Endothelial cell (in vitro differentiated cells): ENCODE data around the gene NAALADL2. TPM values are rescaled to one million over a fixed set of nuclear protein-coding genes. Genes with fewer than 3 reads are reported as not detected.

ENCODE experiments used
- DNase-seq: peaks from one replicate; pipeline ENCODE4 v3.0.0; 2021; ENCODE audit warnings: low spot score
- H3K27ac Mint-ChIP-seq: one replicate; pipeline ENCODE4 v1.8.0; 2021; ENCODE audit warnings: mixed read lengths, inconsistent platforms; ENCODE audit not compliant: unreplicated experiment
- H3K27me3 Mint-ChIP-seq: one replicate; pipeline ENCODE4 v1.8.0; 2021; ENCODE audit warnings: mild to moderate bottlenecking, moderate library complexity, mixed read lengths, inconsistent platforms; ENCODE audit not compliant: unreplicated experiment
- H3K36me3 Mint-ChIP-seq: one replicate; pipeline ENCODE4 v1.8.0; 2021; ENCODE audit warnings: mild to moderate bottlenecking, low read depth, mixed read lengths, inconsistent platforms; ENCODE audit not compliant: unreplicated experiment
- H3K4me1 Mint-ChIP-seq: one replicate; pipeline ENCODE4 v1.8.0; 2021; ENCODE audit warnings: mild to moderate bottlenecking, mixed read lengths, inconsistent platforms; ENCODE audit not compliant: unreplicated experiment
- H3K4me3 Mint-ChIP-seq: one replicate; pipeline ENCODE4 v1.8.0; 2021; ENCODE audit warnings: mild to moderate bottlenecking, mixed read lengths, inconsistent platforms; ENCODE audit not compliant: unreplicated experiment
- H3K9me3 Mint-ChIP-seq: one replicate; pipeline ENCODE4 v1.8.0; 2021; ENCODE audit warnings: mixed read lengths, inconsistent platforms; ENCODE audit not compliant: unreplicated experiment
- total RNA-seq: library from RNA; stranded (reverse); fragmentation: NEBNext Ultra II Directional; extraction: Animal tissue kit (Norgen Biotek cat#: 25700); gene quantifications from one replicate; pipeline ENCODE4 v1.2.1, GENCODE V29; 2021; ENCODE audit not compliant: unreplicated experiment
- TF ChIP-seq, protein P1 (sequence below): fragments of 200-600 bp; sonication (generic); IDR thresholded peaks from one replicate; pipeline ENCODE4 v1.5.0; 2021; ENCODE audit warnings: antibody characterized with exemption; ENCODE audit not compliant: unreplicated experiment

NAALADL2 gene
- total RNA-seq, 1 donor from 2014 or later = 3.5 TPM

DNA sequence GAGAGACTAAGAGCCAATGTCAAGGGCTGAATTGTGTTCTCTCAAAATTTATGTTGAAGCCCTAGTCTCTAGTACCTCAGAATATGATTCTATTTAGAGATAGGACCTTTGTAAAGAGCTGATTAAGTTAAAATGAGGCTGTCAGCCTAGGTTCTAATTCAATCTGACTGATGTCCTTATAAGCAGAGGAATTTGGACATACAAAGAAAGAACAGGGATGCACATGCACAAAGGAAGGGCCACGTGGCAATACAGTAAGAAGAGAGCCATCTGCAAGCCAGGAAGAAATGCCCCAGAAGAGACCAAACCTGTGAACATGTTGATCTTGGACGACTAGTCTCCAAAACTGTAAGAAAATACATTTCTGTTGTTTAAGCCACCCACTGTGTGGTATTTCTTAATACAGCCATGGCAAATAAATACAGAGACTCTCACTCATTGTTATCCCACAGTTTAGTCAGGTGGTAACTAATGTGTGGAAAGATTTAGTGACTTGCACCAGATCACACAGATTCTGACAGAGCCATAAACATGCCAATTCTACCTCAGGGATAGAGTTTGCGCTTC is 652.2 kb downstream of the NAALADL2 start:
- TF ChIP-seq, protein P1, sequence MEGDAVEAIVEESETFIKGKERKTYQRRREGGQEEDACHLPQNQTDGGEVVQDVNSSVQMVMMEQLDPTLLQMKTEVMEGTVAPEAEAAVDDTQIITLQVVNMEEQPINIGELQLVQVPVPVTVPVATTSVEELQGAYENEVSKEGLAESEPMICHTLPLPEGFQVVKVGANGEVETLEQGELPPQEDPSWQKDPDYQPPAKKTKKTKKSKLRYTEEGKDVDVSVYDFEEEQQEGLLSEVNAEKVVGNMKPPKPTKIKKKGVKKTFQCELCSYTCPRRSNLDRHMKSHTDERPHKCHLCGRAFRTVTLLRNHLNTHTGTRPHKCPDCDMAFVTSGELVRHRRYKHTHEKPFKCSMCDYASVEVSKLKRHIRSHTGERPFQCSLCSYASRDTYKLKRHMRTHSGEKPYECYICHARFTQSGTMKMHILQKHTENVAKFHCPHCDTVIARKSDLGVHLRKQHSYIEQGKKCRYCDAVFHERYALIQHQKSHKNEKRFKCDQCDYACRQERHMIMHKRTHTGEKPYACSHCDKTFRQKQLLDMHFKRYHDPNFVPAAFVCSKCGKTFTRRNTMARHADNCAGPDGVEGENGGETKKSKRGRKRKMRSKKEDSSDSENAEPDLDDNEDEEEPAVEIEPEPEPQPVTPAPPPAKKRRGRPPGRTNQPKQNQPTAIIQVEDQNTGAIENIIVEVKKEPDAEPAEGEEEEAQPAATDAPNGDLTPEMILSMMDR = no peak
- Mint-ChIP-seq H3K36me3 (no peaks in the 10 kb centered on the region), H3K9me3 (no peaks in the 10 kb centered on the region), H3K27ac (no peak overlapping the region), H3K4me3 (no peak overlapping the region), H3K27me3 (no peaks in the 10 kb centered on the region), H3K4me1 (peaks cover 8% of the 10 kb centered on the region)
- DNase-seq = no peak

DNA sequence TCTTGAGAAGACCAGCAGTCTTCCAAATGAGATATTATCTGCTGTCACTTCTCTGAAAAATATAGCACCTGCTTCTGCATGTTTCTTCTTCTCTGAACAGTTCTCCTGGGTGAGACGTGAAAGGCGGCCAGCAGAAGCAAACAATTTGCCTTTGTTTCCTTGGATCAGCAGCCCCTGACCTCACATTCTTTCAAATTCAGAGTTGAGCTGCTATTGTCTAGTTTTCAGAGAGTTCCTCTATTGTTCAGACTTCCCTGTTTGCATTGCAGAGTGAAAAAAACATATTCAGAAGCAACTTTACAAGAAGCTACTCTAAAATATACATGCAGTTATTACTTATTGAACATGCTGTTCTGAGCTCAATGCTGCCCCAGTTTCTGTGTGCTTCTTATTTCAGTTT is 653.6 kb downstream of the NAALADL2 start:
- no peak for DNase-seq
- Mint-ChIP-seq H3K27ac (peak overlapping the region; percentile 1), H3K4me1 (peaks cover 8% of the 10 kb centered on the region), H3K9me3 (no peaks in the 10 kb centered on the region), H3K27me3 (no peaks in the 10 kb centered on the region), H3K4me3 (no peak overlapping the region), H3K36me3 (no peaks in the 10 kb centered on the region)
- TF ChIP-seq, protein P1 = no peak

DNA sequence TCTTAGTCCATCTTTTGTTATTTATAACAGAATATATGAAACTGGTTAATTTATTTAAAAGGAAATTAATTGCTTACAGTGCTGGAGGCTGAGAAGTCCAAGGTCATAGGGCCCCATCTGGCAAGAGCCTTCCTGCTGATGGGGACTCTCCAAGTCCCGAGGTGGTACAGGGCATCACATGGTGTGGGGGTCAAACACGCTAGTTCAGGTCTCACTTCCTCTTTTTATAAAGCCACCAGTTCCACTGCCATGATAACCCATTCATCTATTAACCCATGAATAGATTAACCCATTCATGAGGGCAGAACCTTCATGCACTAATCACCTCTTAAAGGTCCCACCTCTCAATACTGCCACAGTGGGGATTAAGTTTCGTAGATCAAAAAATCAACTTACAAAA is 659.3 kb downstream of the NAALADL2 start:
- TF ChIP-seq, protein P1 = no peak
- Mint-ChIP-seq H3K9me3 (no peaks in the 10 kb centered on the region), H3K27me3 (no peaks in the 10 kb centered on the region), H3K36me3 (no peaks in the 10 kb centered on the region), H3K27ac (no peak overlapping the region), H3K4me1 (no peaks in the 10 kb centered on the region), H3K4me3 (no peak overlapping the region)
- no peak for DNase-seq

DNA sequence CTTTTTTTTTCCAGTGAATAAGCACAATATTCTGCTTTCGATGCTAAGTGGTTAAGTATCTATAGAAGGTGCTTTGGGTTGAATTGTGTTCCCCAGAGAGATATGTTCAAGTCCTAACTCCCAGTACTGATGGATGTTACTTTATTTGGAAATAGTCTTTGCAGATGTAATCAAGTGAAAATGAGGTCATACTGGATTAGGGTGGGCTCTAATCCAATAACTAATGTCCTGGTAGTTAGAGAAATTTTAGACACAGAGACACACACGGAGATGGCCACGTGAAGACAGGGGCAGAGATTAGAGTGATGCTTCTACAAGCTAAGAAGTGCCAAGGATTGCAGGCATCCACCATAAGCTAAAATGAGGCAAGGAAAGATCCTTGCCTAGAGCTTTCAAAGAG is 662.3 kb downstream of the NAALADL2 start:
- Mint-ChIP-seq H3K9me3 (no peaks in the 10 kb centered on the region), H3K36me3 (no peaks in the 10 kb centered on the region), H3K27me3 (no peaks in the 10 kb centered on the region), H3K4me1 (no peaks in the 10 kb centered on the region), H3K27ac (no peak overlapping the region), H3K4me3 (no peak overlapping the region)
- DNase-seq = no peak
- TF ChIP-seq, protein P1 = no peak

DNA sequence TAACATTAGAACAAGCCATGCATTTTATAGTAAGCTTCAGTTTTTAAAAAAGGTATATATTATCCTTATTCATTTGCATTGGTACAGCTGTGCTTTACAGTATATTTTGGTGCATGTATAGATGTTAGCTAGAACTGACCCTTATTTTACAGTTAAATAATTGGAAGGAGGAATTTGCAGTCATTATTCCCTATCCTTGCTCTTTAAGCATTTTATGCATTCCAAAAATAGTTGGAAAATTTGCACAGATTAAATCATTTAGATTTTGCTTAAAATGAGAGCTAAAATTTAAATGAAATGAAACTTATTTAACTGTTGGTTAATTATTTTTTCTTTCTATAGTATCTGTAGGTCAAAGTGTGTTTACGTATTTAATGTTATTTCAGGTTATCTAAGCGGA is 667.1 kb downstream of the NAALADL2 start:
- H3K4me1 Mint-ChIP-seq = no peaks in the 10 kb centered on the region
- TF ChIP-seq, protein P1 = no peak
- no peak overlapping the region for H3K4me3 Mint-ChIP-seq
- no peaks in the 10 kb centered on the region for H3K9me3 Mint-ChIP-seq
- peaks cover 2% of the 10 kb centered on the region for H3K27me3 Mint-ChIP-seq
- no peaks in the 10 kb centered on the region for H3K36me3 Mint-ChIP-seq
- no peak overlapping the region for H3K27ac Mint-ChIP-seq
- no peak for DNase-seq
